ENCODE measurements around the gene RPGRIP1L.

RPGRIP1L gene

DNA sequence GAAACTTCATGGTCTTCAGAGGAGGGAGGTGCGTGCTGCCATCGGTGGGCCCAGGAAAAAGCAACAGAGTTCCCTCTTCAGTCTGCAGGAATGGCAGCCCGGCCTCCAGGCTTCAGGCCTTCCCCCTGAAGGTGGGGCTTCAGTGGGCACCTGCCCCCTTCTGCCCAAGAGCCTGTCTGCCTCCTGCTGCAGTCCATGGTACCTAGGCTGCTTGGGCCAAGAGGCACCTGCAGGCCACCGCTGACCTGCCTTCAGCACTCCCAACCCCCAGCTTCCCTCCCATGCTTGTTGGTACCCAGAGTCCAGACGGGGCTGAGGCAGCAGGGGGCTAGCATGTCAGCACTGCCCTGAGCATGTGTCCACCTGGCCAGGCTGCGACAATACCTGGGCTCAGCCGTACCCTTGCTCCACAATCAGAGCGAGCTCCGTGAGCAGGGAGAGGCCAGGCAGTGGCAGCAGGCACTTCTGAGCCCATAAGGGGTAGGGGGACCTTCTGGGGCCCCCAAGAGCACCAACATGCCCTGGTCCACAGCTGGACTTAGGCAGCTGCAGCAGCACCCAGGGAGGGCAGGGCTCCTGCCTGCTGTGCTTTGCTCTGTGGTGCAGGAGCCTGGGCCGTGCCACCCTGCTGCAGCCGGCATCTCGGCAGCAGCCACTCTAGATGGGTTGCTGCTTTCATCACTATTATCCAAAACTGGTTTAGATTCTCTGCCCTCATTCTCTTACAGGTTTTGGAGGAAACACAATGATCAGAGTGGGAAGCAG lies 123.4 kb downstream of the RPGRIP1L start:
- TF ChIP-seq, protein P1, sequence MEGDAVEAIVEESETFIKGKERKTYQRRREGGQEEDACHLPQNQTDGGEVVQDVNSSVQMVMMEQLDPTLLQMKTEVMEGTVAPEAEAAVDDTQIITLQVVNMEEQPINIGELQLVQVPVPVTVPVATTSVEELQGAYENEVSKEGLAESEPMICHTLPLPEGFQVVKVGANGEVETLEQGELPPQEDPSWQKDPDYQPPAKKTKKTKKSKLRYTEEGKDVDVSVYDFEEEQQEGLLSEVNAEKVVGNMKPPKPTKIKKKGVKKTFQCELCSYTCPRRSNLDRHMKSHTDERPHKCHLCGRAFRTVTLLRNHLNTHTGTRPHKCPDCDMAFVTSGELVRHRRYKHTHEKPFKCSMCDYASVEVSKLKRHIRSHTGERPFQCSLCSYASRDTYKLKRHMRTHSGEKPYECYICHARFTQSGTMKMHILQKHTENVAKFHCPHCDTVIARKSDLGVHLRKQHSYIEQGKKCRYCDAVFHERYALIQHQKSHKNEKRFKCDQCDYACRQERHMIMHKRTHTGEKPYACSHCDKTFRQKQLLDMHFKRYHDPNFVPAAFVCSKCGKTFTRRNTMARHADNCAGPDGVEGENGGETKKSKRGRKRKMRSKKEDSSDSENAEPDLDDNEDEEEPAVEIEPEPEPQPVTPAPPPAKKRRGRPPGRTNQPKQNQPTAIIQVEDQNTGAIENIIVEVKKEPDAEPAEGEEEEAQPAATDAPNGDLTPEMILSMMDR (IDR thresholded peaks at IDR 0.05; ENCODE audit: insufficient read depth, missing control alignments), result no peak
- no peak for FAIRE-seq
- DNase-seq (ENCODE audit: insufficient read length, low spot score), result no peak

DNA sequence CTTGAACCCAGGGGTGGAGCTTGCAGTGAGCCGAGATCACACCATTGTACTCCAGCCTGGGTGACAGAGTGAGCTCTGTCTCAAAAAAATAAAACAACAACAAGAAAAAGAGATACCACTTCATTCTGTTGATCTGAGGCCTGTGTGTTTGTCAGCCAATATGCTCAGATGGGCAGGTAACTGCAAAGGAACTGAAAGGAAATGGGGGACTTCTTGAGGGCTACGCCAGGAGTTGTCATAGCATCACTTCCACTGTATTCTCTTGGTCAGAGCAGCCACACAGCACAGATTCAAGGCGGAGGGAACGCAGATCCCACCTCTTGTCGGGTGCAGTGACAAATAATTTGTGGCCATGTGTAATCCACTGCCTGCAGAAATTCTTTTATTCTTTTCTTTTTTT lies 126.8 kb downstream of the RPGRIP1L start:
- TF ChIP-seq, protein P1 (IDR thresholded peaks at IDR 0.05; ENCODE audit: insufficient read depth, missing control alignments), result no peak
- no peak for DNase-seq (ENCODE audit: insufficient read length, low spot score)
- FAIRE-seq, result no peak

DNA sequence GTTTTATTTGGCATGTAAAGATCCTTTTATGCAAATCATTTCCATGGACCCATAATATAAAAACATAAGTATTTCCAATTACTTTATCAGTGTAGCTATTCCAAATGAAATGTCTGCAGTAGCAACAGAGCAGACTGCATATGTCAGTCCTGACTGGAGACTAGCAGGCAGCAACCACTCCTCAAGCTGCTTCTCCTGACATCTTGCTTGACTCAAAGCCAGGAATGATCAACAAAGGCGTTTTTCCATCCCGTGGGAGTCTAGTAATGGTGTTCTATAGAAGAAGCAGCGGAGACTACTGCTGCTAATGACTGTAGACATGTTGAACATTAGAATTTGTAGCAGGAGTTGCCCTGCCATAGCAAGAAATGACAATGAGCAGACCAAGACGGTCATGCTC lies 127.4 kb downstream of the RPGRIP1L start:
- DNase-seq (ENCODE audit: insufficient read length, low spot score), result no peak
- no peak for FAIRE-seq
- TF ChIP-seq, protein P1 (IDR thresholded peaks at IDR 0.05; ENCODE audit: insufficient read depth, missing control alignments), result no peak

DNA sequence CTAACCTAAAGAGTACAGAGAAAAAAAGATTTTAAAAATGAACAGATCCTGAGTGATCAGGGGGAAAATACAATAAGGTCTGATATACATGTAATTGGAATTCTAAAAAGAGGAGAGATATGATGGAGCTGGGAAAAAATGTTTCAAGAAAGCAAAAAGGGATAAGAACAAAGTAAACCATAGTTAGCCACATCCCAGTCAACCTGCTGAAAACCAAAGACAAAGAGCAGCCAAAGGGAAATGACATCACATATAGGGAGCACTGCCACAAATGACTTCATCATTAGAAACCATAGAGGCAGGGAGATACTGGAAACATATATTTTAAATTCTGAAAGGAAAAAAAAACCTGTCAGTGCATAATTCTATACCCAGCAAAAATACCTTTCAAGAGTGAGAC lies 131.9 kb downstream of the RPGRIP1L start:
- no peak for FAIRE-seq

DNA sequence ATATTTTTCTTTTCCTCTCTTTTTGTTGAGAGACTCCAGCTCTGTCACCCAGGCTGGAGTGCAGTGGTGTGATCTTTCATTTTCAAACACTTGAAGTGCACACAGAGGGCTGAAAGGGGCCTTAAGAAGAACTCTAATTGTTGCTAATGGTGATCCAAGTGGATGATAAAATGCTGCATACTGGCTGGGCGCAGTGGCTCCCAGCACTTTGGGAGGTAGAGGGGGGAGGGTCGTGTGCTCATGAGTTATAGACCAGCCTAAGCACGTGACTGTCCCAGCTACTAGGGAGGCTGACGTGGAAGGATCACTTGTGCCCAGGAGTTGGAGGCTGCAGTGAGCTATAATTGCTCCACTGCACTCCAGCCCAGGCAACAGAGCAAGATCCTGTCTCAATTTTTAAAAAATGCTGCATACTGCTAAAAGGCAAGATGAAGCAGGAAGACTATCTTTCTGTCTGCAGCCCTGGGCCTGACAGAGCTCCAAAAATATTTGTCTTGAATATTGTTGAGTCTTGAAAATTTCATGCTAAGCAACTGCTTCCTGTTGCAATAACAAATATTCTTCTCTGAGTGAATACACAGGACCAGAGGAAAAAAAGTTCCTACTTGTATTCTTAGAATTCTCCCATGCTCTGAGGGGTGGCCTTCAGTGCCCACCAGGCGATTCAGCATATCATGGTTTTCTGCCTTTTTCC lies 137.0 kb downstream of the RPGRIP1L start:
- TF ChIP-seq, protein P1 (IDR thresholded peaks at IDR 0.05; ENCODE audit: insufficient read depth, missing control alignments), result no peak
- DNase-seq (ENCODE audit: insufficient read length, low spot score) (no peak), FAIRE-seq (no peak)

More for the DNA sequence above, 131.9 kb downstream of the RPGRIP1L start:
- DNase-seq (ENCODE audit: insufficient read length, low spot score), result no peak
- TF ChIP-seq, protein P1 (IDR thresholded peaks at IDR 0.05; ENCODE audit: insufficient read depth, missing control alignments), result no peak

DNA sequence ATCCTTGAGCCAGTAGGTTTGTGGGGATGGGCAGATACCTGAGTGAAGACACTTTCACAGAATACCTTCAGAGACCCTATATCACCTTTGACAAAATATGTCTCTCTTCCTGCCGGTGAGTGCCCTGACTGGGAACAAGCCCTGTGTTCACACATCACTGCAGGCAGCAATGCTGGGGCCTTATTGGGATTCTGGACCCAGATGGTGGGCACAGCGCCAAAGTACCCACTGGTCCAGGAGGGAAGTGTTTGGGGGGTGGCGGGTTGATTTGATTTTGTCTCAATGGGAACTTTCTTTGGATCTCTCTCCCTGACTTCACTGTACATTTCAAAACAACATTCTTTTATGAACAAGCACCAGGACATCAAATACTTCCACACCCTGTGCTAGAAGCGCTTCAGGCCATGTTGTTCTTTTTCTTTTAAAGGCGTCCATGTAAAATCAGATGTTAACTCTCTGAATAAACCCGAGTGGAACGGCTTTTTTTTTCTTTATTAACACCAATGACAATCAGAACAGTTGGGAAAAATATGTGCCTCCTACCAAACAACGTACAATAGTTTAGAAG lies 138.3 kb downstream of the RPGRIP1L start:
- TF ChIP-seq, protein P1 (IDR thresholded peaks at IDR 0.05; ENCODE audit: insufficient read depth, missing control alignments), result no peak
- DNase-seq (ENCODE audit: insufficient read length, low spot score) (no peak), FAIRE-seq (no peak)
